Body of pancreas (tissue), 4 donors: ENCODE measurements around the gene DUSP16. TPM values are rescaled to one million over a fixed set of nuclear protein-coding genes. Genes with fewer than 3 reads are reported as not detected.
"Not testable (repeated sequence)": the region's sequence is repeated elsewhere in the genome, so short reads cannot be mapped to it uniquely, and the experiment has no call there.

Experiments used
- ATAC-seq: fragments of 150-250 bp; one replicate; pipeline ENCODE4 v1.9.1; 2016
- DNase-seq, 4 donors: peaks; one replicate each; pipeline ENCODE4 v3.0.0-alpha.2; 2019
- H3K27ac ChIP-seq, 4 donors: fragments of 200-600 bp; sonication (generic); 1 replicate in 3 of 4; 2 replicates in 1 of 4; pipeline versions ENCODE4 v1.5.1 to v1.6.1; 2016 to 2019; ENCODE audit warnings: mild to moderate bottlenecking in 1 of 4, mixed read lengths in 1 of 4, moderate library complexity in 1 of 4
- H3K27me3 ChIP-seq, 2 donors: fragments of 200-600 bp; sonication (generic); one replicate each; pipeline ENCODE4 v1.6.0; 2016; ENCODE audit warnings: mild to moderate bottlenecking in 1 of 2
- H3K36me3 ChIP-seq, 2 donors: fragments of 200-600 bp; sonication (generic); replicated peaks in 1 of 2; 2 replicates each; pipeline ENCODE4 v1.5.1; 2016; ENCODE audit warnings: low read depth in 2 of 2; ENCODE audit not compliant: insufficient read depth in 1 of 2
- H3K4me1 ChIP-seq: fragments of 200-600 bp; sonication (generic); one replicate; pipeline ENCODE4 v1.6.0; 2016
- H3K4me3 ChIP-seq, 2 donors: fragments of 200-600 bp; sonication (generic); 1 replicate in 1 of 2; 2 replicates in 1 of 2; pipeline ENCODE4 v1.5.1; 2016 to 2019
- H3K9me3 ChIP-seq, 3 donors: fragments of 200-600 bp; sonication (generic); 1 replicate in 2 of 3; 2 replicates in 1 of 3; pipeline ENCODE4 v1.5.1; 2016
- CTCF ChIP-seq, 7 experiments: fragments of 450-650 bp in 4 of 7; fragments of 200-600 bp in 3 of 7; sonication (generic) in 3 of 7; IDR thresholded peaks; one replicate each; pipeline ENCODE4 v1.5.1; 2016 to 2019; ENCODE audit warnings: antibody characterized with exemption in 7 of 7
- POLR2A ChIP-seq, 3 donors: fragments of 450-650 bp; IDR thresholded peaks; one replicate each; pipeline ENCODE4 v1.6.1; 2016; ENCODE audit warnings: antibody characterized with exemption in 3 of 3, mild to moderate bottlenecking in 2 of 3
- WGBS, 2 donors: methylation state at CpG; one replicate each; pipeline ENCODE4 v1.1.5; 2017; 5-methylcytosine and 5-hydroxymethylcytosine counted together
- intact Hi-C: fragments of 100-400 bp; cut with DNase I; formaldehyde crosslinking; loops from one replicate; pipeline ENCODE4 v1.15.1; 2023
- total RNA-seq, 2 donors: library from RNA; depleted of rRNA; stranded (reverse); fragments of >200 nt; gene quantifications; one replicate each; pipeline ENCODE4 v1.1.0, GENCODE V29; 2016

Gene DUSP16
- total RNA-seq, 2 donors from 2014 or later, result 30.3 to 32.9 TPM

- no peak overlapping the region for H3K4me3 ChIP-seq
- H3K36me3 ChIP-seq, result no peaks in the 10 kb centered on the region
- H3K9me3 ChIP-seq, result no peaks in the 10 kb centered on the region
- WGBS, 2 donors, result 56% methylated on average over 6 of the region's 6 CpGs
- no peak for DNase-seq
- intact Hi-C loops, result no loop called here
- H3K4me1 ChIP-seq, result peaks cover 5% of the 10 kb centered on the region
- H3K27ac ChIP-seq, result no peak overlapping the region
- no peaks in the 10 kb centered on the region for H3K27me3 ChIP-seq
- TF ChIP-seq CTCF (IDR thresholded peaks at IDR 0.05) (no peak), POLR2A (IDR thresholded peaks at IDR 0.05) (no peak)
- ATAC-seq, result no peak
These were observed 20.2 kb upstream of the DUSP16 start for GRCh38 chr12:12582895-12583303.

- Histone ChIP-seq H3K27ac (no peak overlapping the region), H3K4me1 (peaks cover 5% of the 10 kb centered on the region), H3K36me3 (no peaks in the 10 kb centered on the region), H3K9me3 (no peaks in the 10 kb centered on the region), H3K27me3 (no peaks in the 10 kb centered on the region), H3K4me3 (no peak overlapping the region)
- TF ChIP-seq POLR2A (IDR thresholded peaks at IDR 0.05), result no peak
- no peak for TF ChIP-seq CTCF (IDR thresholded peaks at IDR 0.05)
- intact Hi-C loops, result no loop called here
- ATAC-seq (no peak), DNase-seq (no peak)
- WGBS, 2 donors, result 67 to 82% methylated on average over 4 of the region's 4 CpGs
These were observed 19.7 kb upstream of the DUSP16 start for GRCh38 chr12:12582193-12582881.

GRCh38 chr12:12580716-12581115 is 18.1 kb upstream of the DUSP16 start:
- H3K4me3 ChIP-seq, H3K36me3 ChIP-seq, H3K27me3 ChIP-seq, intact Hi-C loops, H3K4me1 ChIP-seq, DNase-seq, ATAC-seq, H3K27ac ChIP-seq, H3K9me3 ChIP-seq: not testable (repeated sequence)
- 62 to 79% methylated on average over 1 of the region's 1 CpG for WGBS, 2 donors

GRCh38 chr12:12577786-12578185 is 15.1 kb upstream of the DUSP16 start:
- DNase-seq (no peak), ATAC-seq (no peak)
- no peak for TF ChIP-seq POLR2A (IDR thresholded peaks at IDR 0.05)
- TF ChIP-seq CTCF (IDR thresholded peaks at IDR 0.05), result no peak
- no peak overlapping the region for H3K27ac ChIP-seq
- no peaks in the 10 kb centered on the region for H3K27me3 ChIP-seq
- H3K4me3 ChIP-seq, result no peak overlapping the region
- H3K4me1 ChIP-seq, result no peaks in the 10 kb centered on the region
- no peaks in the 10 kb centered on the region for H3K9me3 ChIP-seq
- H3K36me3 ChIP-seq, result no peaks in the 10 kb centered on the region
- intact Hi-C loops, result no loop called here
- 72 to 81% methylated on average over 3 of the region's 3 CpGs for WGBS, 2 donors

- no peak for TF ChIP-seq CTCF (IDR thresholded peaks at IDR 0.05)
- no peak for TF ChIP-seq POLR2A (IDR thresholded peaks at IDR 0.05)
- no peak for ATAC-seq
- H3K27me3 ChIP-seq, result no peaks in the 10 kb centered on the region
These were observed 10.0 kb upstream of the DUSP16 start for GRCh38 chr12:12572659-12573058.

GRCh38 chr12:12565971-12566370 is 3.3 kb upstream of the DUSP16 start:
- H3K4me3 ChIP-seq, H3K9me3 ChIP-seq, DNase-seq, ATAC-seq, H3K27ac ChIP-seq, H3K27me3 ChIP-seq, H3K36me3 ChIP-seq, intact Hi-C loops: not testable (repeated sequence)
- peaks cover 17% of the 10 kb centered on the region for H3K4me1 ChIP-seq
- WGBS, 2 donors, result 76% methylated on average over 10 of the region's 32 CpGs; no CpG with 5 or more reads in 1 of the 2 donors

More at GRCh38 chr12:12572659-12573058, 10.0 kb upstream of the DUSP16 start:
- no peak for DNase-seq
- Histone ChIP-seq H3K4me3 (no peak overlapping the region), H3K27ac (no peak overlapping the region), H3K9me3 (no peaks in the 10 kb centered on the region), H3K4me1 (no peaks in the 10 kb centered on the region), H3K36me3 (no peaks in the 10 kb centered on the region)
- intact Hi-C loops, result loop anchor here (5.0 kb wide), 1 partner anchor 200 kb away; no protein-coding TSS in a partner anchor
- WGBS, 2 donors, result 92 to 96% methylated on average over 3 of the region's 3 CpGs
